ENCODE results near the gene SLC43A1.

Gene SLC43A1

GRCh38 chr11:57552479-57552878 is 37.0 kb upstream of the SLC43A1 start:
- Histone ChIP-seq H3K27me3 (no peaks in the 10 kb centered on the region), H3K9me3 (no peaks in the 10 kb centered on the region), H3K36me3 (peaks cover 97% of the 10 kb centered on the region), H3K27ac (no peak overlapping the region), H3K4me3 (ENCODE audit: low read depth in 1 of 2, low read length in 1 of 2) (no peak overlapping the region), H3K4me1 (ENCODE audit: control insufficient read depth in 1 of 2, insufficient read depth in 1 of 2, low read depth in 1 of 2, low read length in 1 of 2) (no peaks in the 10 kb centered on the region)
- no peak for TF ChIP-seq CTCF (IDR thresholded peaks at IDR 0.05)

- no peaks in the 10 kb centered on the region for H3K27me3 ChIP-seq
- no peak overlapping the region for H3K4me3 ChIP-seq (ENCODE audit: low read depth in 1 of 2, low read length in 1 of 2)
- H3K4me1 ChIP-seq (ENCODE audit: control insufficient read depth in 1 of 2, insufficient read depth in 1 of 2, low read depth in 1 of 2, low read length in 1 of 2): no peaks in the 10 kb centered on the region
- H3K9me3 ChIP-seq: no peaks in the 10 kb centered on the region
- H3K36me3 ChIP-seq: peaks cover 97% of the 10 kb centered on the region
- no peak for TF ChIP-seq CTCF (IDR thresholded peaks at IDR 0.05)
- H3K27ac ChIP-seq: no peak overlapping the region
Observed at GRCh38 chr11:57551941-57552340, 36.4 kb upstream of the SLC43A1 start.

GRCh38 chr11:57549983-57550382 is 34.5 kb upstream of the SLC43A1 start:
- no peak overlapping the region for H3K4me3 ChIP-seq (ENCODE audit: low read depth in 1 of 2, low read length in 1 of 2)
- no peaks in the 10 kb centered on the region for H3K9me3 ChIP-seq
- no peaks in the 10 kb centered on the region for H3K4me1 ChIP-seq (ENCODE audit: control insufficient read depth in 1 of 2, insufficient read depth in 1 of 2, low read depth in 1 of 2, low read length in 1 of 2)
- TF ChIP-seq CTCF (IDR thresholded peaks at IDR 0.05): no peak
- H3K27me3 ChIP-seq: no peaks in the 10 kb centered on the region
- H3K27ac ChIP-seq: no peak overlapping the region
- peaks cover 89% of the 10 kb centered on the region for H3K36me3 ChIP-seq

- H3K9me3 ChIP-seq: no peaks in the 10 kb centered on the region
- no peak overlapping the region for H3K27ac ChIP-seq
- no peak overlapping the region for H3K4me3 ChIP-seq (ENCODE audit: low read depth in 1 of 2, low read length in 1 of 2)
- TF ChIP-seq CTCF (IDR thresholded peaks at IDR 0.05): no peak
- H3K4me1 ChIP-seq (ENCODE audit: control insufficient read depth in 1 of 2, insufficient read depth in 1 of 2, low read depth in 1 of 2, low read length in 1 of 2): no peaks in the 10 kb centered on the region
- H3K36me3 ChIP-seq: peaks cover 68% of the 10 kb centered on the region
- H3K27me3 ChIP-seq: no peaks in the 10 kb centered on the region
Observed at GRCh38 chr11:57547854-57548377, 32.4 kb upstream of the SLC43A1 start.

- H3K27me3 ChIP-seq: no peaks in the 10 kb centered on the region
- H3K4me1 ChIP-seq (ENCODE audit: control insufficient read depth in 1 of 2, insufficient read depth in 1 of 2, low read depth in 1 of 2, low read length in 1 of 2): no peaks in the 10 kb centered on the region
- H3K9me3 ChIP-seq: no peaks in the 10 kb centered on the region
- H3K27ac ChIP-seq: no peak overlapping the region
- H3K36me3 ChIP-seq: peaks cover 59% of the 10 kb centered on the region
- no peak for TF ChIP-seq CTCF (IDR thresholded peaks at IDR 0.05)
- H3K4me3 ChIP-seq (ENCODE audit: low read depth in 1 of 2, low read length in 1 of 2): no peak overlapping the region
Observed at GRCh38 chr11:57546869-57547475, 31.5 kb upstream of the SLC43A1 start.
